BLaER1 treated with 17β-estradiol and CSF1 and Interleukin-3, amounts not matched to agents 10 nM and 100 nM (cell line): ENCODE measurements around the gene SPRYD3.

Experiments used
- H3K27ac ChIP-seq, 11 experiments: shearing (Covaris generic); formaldehyde crosslinking; 2 replicates each; pipeline ENCODE4 v1.8.1; 2022
- H3K27me3 ChIP-seq, 11 experiments: shearing (Covaris generic); formaldehyde crosslinking; 2 replicates each; pipeline ENCODE4 v1.8.1; 2022
- H3K36me3 ChIP-seq, 11 experiments: shearing (Covaris generic); formaldehyde crosslinking; 2 replicates each; pipeline ENCODE4 v1.8.1; 2022
- H3K4me1 ChIP-seq, 10 experiments: shearing (Covaris generic); formaldehyde crosslinking; 2 replicates each; pipeline ENCODE4 v1.8.1; 2022
- H3K4me2 ChIP-seq, 11 experiments: shearing (Covaris generic); formaldehyde crosslinking; 2 replicates each; pipeline ENCODE4 v1.8.1; 2022
- H3K4me3 ChIP-seq, 10 experiments: shearing (Covaris generic); formaldehyde crosslinking; 2 replicates each; pipeline ENCODE4 v1.8.1; 2022
- H3K9ac ChIP-seq, 11 experiments: shearing (Covaris generic); formaldehyde crosslinking; 2 replicates each; pipeline ENCODE4 v1.8.1; 2022
- H3K9me3 ChIP-seq, 11 experiments: shearing (Covaris generic); formaldehyde crosslinking; replicated peaks in 1 of 11; 2 replicates each; pipeline ENCODE4 v1.8.1; 2022
- H4K20me1 ChIP-seq, 11 experiments: shearing (Covaris generic); formaldehyde crosslinking; 2 replicates each; pipeline ENCODE4 v1.8.1; 2022
- Cebpa-rat ChIP-seq, 11 experiments: shearing (Covaris generic); IDR thresholded peaks; 2 replicates each; pipeline ENCODE4 v1.8.1; 2022

Gene SPRYD3

DNA sequence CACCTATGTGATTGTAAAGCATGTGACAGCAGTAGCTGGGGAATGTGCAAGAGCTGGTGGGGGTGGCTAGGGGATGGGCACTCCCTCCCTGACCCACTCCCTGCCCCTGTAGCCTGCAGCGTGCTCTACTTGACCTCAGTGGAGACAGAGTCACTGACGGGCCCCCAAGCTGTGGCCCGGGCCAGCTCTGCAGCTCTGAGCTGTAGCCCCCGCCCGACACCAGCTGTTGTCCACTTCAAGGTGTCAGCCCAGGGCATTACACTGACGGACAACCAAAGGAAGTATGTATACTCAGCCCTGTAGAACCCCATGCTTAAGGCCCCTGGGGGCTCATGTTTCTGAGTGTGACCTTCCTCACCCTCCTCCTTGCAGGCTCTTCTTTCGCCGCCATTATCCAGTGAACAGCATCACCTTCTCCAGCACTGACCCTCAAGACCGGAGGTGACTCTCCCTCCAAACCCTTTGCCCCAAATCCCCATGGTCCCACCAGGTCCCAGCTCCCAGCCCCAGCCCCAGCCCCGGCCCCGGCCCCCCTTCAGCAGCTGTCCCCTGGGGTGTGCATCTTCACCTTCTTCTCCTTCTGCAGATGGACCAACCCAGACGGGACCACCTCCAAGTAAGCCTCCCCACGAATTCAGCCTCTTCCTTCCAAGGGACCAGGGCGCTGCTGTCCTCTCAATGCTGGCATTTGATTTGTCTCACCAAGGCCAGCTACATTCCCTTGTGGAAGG is 16.0 kb downstream of the SPRYD3 start:
- no peak overlapping the region for H3K9ac ChIP-seq
- no peak for TF ChIP-seq Cebpa-rat (IDR thresholded peaks at IDR 0.05)
- H3K27ac ChIP-seq = no peak overlapping the region
- peaks cover 14 to 43% (median 25%) of the 10 kb centered on the region in 11 experiments; a peak in 21 of 22 replicates for H3K36me3 ChIP-seq
- no peak overlapping the region for H3K4me3 ChIP-seq
- peaks cover 0 to 24% (median 0%) of the 10 kb centered on the region in 11 experiments; a peak in 6 of 22 replicates for H4K20me1 ChIP-seq
- H3K4me1 ChIP-seq = peaks cover 7 to 43% (median 27%) of the 10 kb centered on the region in 10 experiments; a peak in 19 of 20 replicates
- H3K4me2 ChIP-seq = peak overlapping the region in 3 of 11 experiments; percentile 48 to 51 (median 51); a peak in 1 of 22 replicates
- H3K27me3 ChIP-seq = no peaks in the 10 kb centered on the region
- no peaks in the 10 kb centered on the region for H3K9me3 ChIP-seq

- Histone ChIP-seq H3K4me3 (no peak overlapping the region), H3K9me3 (no peaks in the 10 kb centered on the region), H3K4me2 (no peak overlapping the region), H3K9ac (no peak overlapping the region), H3K36me3 (peaks cover 13 to 34% (median 17%) of the 10 kb centered on the region in 11 experiments; a peak in 21 of 22 replicates), H3K27me3 (no peaks in the 10 kb centered on the region), H3K4me1 (peaks cover 7 to 36% (median 26%) of the 10 kb centered on the region in 10 experiments; a peak in 19 of 20 replicates), H4K20me1 (peaks cover 0 to 15% (median 0%) of the 10 kb centered on the region in 11 experiments; a peak in 6 of 22 replicates), H3K27ac (no peak overlapping the region)
- TF ChIP-seq Cebpa-rat (IDR thresholded peaks at IDR 0.05) = no peak
Measured at GRCh38 chr12:53062011-53062961, 16.9 kb downstream of the SPRYD3 start.

DNA sequence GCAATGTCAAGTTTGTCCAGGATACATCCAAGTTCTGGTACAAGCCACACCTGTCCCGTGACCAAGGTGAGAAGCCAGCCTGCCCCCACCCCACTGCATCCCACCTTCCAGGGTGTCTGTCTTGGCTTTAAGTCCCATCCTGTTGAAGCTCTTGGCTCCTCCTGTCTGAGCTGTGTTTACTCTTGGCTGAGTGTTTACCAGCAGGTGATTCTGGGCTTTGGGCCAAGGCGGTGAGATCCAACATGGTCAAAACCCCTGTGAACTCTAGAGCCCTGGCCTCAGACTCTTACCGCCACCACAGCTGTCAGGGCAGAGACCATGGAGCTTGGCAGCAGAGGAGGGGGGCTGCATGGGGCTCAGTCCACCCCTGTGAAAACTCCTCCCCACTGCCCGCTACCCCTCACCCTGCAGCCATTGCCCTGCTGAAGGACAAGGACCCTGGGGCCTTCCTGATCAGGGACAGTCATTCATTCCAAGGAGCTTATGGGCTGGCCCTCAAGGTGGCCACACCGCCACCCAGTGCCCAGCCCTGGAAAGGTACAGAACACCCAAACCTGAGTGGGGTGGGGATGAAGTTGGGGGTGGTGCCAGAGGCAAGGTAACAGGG is 17.7 kb downstream of the SPRYD3 start:
- Histone ChIP-seq H3K9ac (peak overlapping the region in 1 of 11 experiments; percentile 48; a peak in 1 of 22 replicates), H3K27ac (no peak overlapping the region), H4K20me1 (peaks cover 0 to 14% (median 0%) of the 10 kb centered on the region in 11 experiments; a peak in 6 of 22 replicates), H3K36me3 (peaks cover 12 to 29% (median 17%) of the 10 kb centered on the region in 11 experiments; a peak in 21 of 22 replicates), H3K27me3 (no peaks in the 10 kb centered on the region), H3K4me1 (peaks cover 5 to 29% (median 22%) of the 10 kb centered on the region in 10 experiments; a peak in 19 of 20 replicates), H3K9me3 (no peaks in the 10 kb centered on the region), H3K4me2 (no peak overlapping the region), H3K4me3 (no peak overlapping the region)
- TF ChIP-seq Cebpa-rat (IDR thresholded peaks at IDR 0.05) = no peak

- Histone ChIP-seq H3K4me2 (no peak overlapping the region), H3K4me3 (no peak overlapping the region), H3K36me3 (peaks cover 11 to 24% (median 16%) of the 10 kb centered on the region in 11 experiments; a peak in 21 of 22 replicates), H3K9ac (no peak overlapping the region), H3K9me3 (no peaks in the 10 kb centered on the region), H4K20me1 (peaks cover 0 to 14% (median 0%) of the 10 kb centered on the region in 11 experiments; a peak in 6 of 22 replicates), H3K27me3 (no peaks in the 10 kb centered on the region), H3K4me1 (peaks cover 0 to 22% (median 15%) of the 10 kb centered on the region in 10 experiments; a peak in 15 of 20 replicates), H3K27ac (no peak overlapping the region)
- TF ChIP-seq Cebpa-rat (IDR thresholded peaks at IDR 0.05) = no peak
Measured at GRCh38 chr12:53060721-53061276, 18.4 kb downstream of the SPRYD3 start.

GRCh38 chr12:53060064-53060720 is 19.0 kb downstream of the SPRYD3 start:
- Histone ChIP-seq H3K4me2 (no peak overlapping the region), H3K36me3 (peaks cover 5 to 18% (median 10%) of the 10 kb centered on the region in 11 experiments; a peak in 19 of 22 replicates), H3K27me3 (no peaks in the 10 kb centered on the region), H3K9me3 (no peaks in the 10 kb centered on the region), H3K27ac (no peak overlapping the region), H4K20me1 (peaks cover 0 to 8% (median 0%) of the 10 kb centered on the region in 11 experiments; a peak in 6 of 22 replicates), H3K4me3 (no peak overlapping the region), H3K9ac (peak overlapping the region in 1 of 11 experiments; percentile 10; a peak in 1 of 22 replicates), H3K4me1 (peaks cover 0 to 17% (median 12%) of the 10 kb centered on the region in 10 experiments; a peak in 14 of 20 replicates)
- no peak for TF ChIP-seq Cebpa-rat (IDR thresholded peaks at IDR 0.05)

DNA sequence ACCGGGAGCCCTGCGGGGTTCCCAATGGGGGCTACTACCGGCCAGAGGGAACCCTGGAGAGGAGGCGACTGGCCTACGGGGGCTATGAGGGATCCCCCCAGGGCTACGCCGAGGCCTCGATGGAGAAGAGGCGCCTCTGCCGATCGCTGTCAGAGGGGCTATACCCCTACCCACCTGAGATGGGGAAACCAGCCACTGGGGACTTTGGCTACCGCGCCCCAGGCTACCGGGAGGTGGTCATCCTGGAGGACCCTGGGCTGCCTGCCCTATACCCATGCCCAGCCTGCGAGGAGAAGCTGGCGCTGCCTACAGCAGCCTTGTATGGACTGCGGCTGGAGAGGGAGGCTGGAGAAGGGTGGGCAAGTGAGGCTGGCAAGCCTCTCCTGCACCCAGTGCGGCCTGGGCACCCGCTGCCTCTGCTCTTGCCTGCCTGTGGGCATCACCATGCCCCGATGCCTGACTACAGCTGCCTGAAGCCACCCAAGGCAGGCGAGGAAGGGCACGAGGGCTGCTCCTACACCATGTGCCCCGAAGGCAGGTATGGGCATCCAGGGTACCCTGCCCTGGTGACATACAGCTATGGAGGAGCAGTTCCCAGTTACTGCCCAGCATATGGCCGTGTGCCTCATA is 19.6 kb downstream of the SPRYD3 start:
- Histone ChIP-seq H3K27ac (no peak overlapping the region), H3K9ac (peak overlapping the region in 1 of 11 experiments; percentile 10; a peak in 2 of 22 replicates), H4K20me1 (peaks cover 0 to 8% (median 0%) of the 10 kb centered on the region in 11 experiments; a peak in 3 of 22 replicates), H3K4me1 (peaks cover 0 to 21% (median 15%) of the 10 kb centered on the region in 10 experiments; a peak in 16 of 20 replicates), H3K27me3 (no peaks in the 10 kb centered on the region), H3K4me3 (no peak overlapping the region), H3K9me3 (no peaks in the 10 kb centered on the region), H3K4me2 (no peak overlapping the region), H3K36me3 (peaks cover 0 to 12% (median 4%) of the 10 kb centered on the region in 11 experiments; a peak in 13 of 22 replicates)
- no peak for TF ChIP-seq Cebpa-rat (IDR thresholded peaks at IDR 0.05)

DNA sequence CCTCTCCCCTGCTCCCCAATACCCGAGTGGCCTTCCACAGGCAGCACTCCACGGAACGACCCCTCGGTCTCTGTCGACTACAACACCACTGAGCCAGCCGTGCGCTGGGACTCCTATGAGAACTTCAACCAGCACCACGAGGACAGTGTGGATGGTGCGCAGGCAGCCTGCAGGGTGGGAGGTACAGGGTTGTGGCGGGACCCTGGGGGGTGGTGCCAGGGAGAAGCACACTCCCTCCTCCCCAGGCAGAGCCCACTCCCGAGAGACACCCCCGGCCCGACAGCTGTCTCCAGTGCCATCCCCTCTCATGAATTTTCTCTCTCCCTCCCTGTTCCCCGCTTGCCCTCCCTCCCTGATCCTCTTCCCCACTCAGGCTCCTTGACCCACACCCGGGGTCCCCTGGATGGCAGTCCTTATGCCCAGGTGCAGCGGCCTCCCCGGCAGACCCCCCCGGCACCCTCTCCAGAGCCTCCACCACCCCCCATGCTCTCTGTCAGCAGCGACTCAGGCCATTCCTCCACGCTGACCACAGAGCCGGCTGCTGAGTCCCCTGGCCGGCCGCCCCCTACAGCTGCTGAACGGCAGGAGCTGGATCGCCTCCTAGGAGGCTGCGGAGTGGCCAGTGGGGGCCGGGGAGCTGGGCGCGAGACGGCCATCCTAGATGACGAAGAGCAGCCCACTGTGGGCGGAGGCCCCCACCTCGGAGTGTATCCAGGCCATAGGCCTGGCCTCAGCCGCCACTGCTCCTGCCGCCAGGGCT is 20.3 kb downstream of the SPRYD3 start:
- Histone ChIP-seq H3K4me3 (no peak overlapping the region), H3K9ac (no peak overlapping the region), H3K9me3 (no peaks in the 10 kb centered on the region), H3K4me2 (no peak overlapping the region), H3K36me3 (peaks cover 0 to 5% (median 0%) of the 10 kb centered on the region in 11 experiments; a peak in 5 of 22 replicates), H4K20me1 (peaks cover 0 to 8% (median 0%) of the 10 kb centered on the region in 11 experiments; a peak in 3 of 22 replicates), H3K27ac (no peak overlapping the region), H3K27me3 (no peaks in the 10 kb centered on the region), H3K4me1 (peaks cover under 1 to 16% (median 10%) of the 10 kb centered on the region in 10 experiments; a peak in 19 of 20 replicates)
- TF ChIP-seq Cebpa-rat (IDR thresholded peaks at IDR 0.05) = no peak
